ENCODE results near the gene RNF144B. TPM values are rescaled to one million over a fixed set of nuclear protein-coding genes. Genes with fewer than 3 reads are reported as not detected.

RNF144B gene
- total RNA-seq, 1 donor from 2014 or later, result 15.1 TPM

DNA sequence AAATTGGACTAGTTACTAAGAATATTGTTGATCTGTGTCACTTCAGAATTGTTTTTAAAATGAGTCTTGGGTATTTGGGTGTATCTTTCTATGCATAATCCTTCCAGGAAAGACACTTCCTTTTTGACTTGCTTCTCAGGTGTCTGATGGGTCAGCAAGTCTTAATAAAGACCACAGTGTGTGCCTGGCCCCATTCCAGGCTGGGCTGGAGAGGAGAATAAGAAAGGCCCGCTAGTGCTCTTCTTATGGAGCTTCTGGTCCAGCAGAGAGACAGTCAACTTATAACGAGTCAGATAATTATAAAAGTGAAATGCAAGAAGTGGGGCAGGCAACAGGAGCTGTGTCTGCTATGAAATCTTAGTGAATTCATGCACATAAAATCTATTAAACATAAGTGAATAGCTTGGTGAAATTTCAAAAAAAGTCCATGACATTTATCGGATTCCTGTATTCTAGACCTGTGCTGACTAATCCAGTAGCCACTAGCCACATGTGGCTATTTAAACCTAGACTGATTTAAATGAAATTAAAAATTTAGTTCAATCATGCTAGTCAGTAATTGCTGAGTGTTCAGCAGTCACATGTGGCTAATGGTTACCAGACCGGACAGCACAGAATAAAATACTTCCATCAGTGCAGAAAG is 42.6 kb downstream of the RNF144B start:
- Histone ChIP-seq H3K4me1 (ENCODE audit: control insufficient read depth in 3 of 3, insufficient read depth in 3 of 3, low read length in 3 of 3) (peaks cover 36 to 47% (median 36%) of the 10 kb centered on the region in 3 donors), H3K4me3 (ENCODE audit: low read length in 3 of 3) (no peak overlapping the region), H3K27me3 (ENCODE audit: control insufficient read depth in 3 of 3, insufficient read depth in 3 of 3, low read length in 3 of 3) (no peaks in the 10 kb centered on the region), H3K9me3 (ENCODE audit: control insufficient read depth in 3 of 3, low read length in 3 of 3) (no peaks in the 10 kb centered on the region), H3K36me3 (ENCODE audit: control insufficient read depth in 3 of 3, insufficient read depth in 3 of 3, low read length in 3 of 3) (peaks cover 4 to 8% (median 6%) of the 10 kb centered on the region in 3 donors), H3K9ac (ENCODE audit: low read depth in 1 of 3, low read length in 3 of 3) (no peak overlapping the region), H3K27ac (ENCODE audit: low read depth, low read length) (peak overlapping the region; percentile 7)

DNA sequence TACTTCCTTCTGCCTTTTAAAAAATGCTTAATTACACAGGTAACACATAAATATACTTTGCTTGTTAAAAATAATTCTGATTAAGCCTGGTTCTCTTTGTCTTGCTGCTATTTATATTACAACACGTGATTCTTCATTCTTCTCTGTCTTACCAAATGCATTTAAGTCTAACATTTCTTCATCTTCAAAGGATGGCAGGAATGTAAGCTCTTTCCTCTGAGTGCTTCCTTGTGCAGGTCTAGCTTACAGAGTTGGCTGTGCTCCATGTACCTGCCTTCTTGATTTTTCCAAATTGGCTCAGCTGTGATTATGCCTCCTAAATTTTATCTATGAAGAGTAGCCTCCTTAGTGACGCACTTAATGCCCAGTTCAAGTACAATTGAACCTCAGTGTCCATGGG is 44.4 kb downstream of the RNF144B start:
- no peaks in the 10 kb centered on the region for H3K9me3 ChIP-seq (ENCODE audit: control insufficient read depth in 3 of 3, low read length in 3 of 3)
- no peaks in the 10 kb centered on the region for H3K27me3 ChIP-seq (ENCODE audit: control insufficient read depth in 3 of 3, insufficient read depth in 3 of 3, low read length in 3 of 3)
- H3K9ac ChIP-seq (ENCODE audit: low read depth in 1 of 3, low read length in 3 of 3), result no peak overlapping the region
- peaks cover 27 to 39% (median 30%) of the 10 kb centered on the region in 3 donors for H3K4me1 ChIP-seq (ENCODE audit: control insufficient read depth in 3 of 3, insufficient read depth in 3 of 3, low read length in 3 of 3)
- H3K36me3 ChIP-seq (ENCODE audit: control insufficient read depth in 3 of 3, insufficient read depth in 3 of 3, low read length in 3 of 3), result peaks cover 4 to 8% (median 6%) of the 10 kb centered on the region in 3 donors
- no peak overlapping the region for H3K4me3 ChIP-seq (ENCODE audit: low read length in 3 of 3)
- H3K27ac ChIP-seq (ENCODE audit: low read depth, low read length), result peak overlapping the region; percentile 48

DNA sequence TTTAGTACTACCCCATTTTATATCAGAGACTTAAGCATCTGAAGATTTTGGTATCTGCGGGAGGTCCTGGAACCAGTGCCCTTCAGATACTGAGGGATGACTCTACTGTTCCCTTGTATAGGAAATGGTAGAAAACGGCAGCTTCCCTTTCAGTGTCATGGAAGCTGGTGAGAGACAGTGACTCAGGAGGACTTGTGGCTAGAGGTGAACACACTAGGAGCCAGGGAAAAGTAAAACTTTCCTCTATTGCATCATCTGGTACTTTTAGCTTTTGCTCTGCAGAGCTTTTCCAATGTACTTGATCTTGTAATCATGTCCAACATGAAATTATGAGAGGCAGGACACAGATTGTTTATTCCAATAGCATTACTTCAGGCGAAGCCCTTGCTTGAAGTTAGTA is 45.0 kb downstream of the RNF144B start:
- no peaks in the 10 kb centered on the region for H3K9me3 ChIP-seq (ENCODE audit: control insufficient read depth in 3 of 3, low read length in 3 of 3)
- peaks cover 4 to 8% (median 6%) of the 10 kb centered on the region in 3 donors for H3K36me3 ChIP-seq (ENCODE audit: control insufficient read depth in 3 of 3, insufficient read depth in 3 of 3, low read length in 3 of 3)
- H3K27ac ChIP-seq (ENCODE audit: low read depth, low read length), result peak overlapping the region; percentile 48
- H3K27me3 ChIP-seq (ENCODE audit: control insufficient read depth in 3 of 3, insufficient read depth in 3 of 3, low read length in 3 of 3), result no peaks in the 10 kb centered on the region
- no peak overlapping the region for H3K4me3 ChIP-seq (ENCODE audit: low read length in 3 of 3)
- H3K4me1 ChIP-seq (ENCODE audit: control insufficient read depth in 3 of 3, insufficient read depth in 3 of 3, low read length in 3 of 3), result peaks cover 27 to 39% (median 27%) of the 10 kb centered on the region in 3 donors
- no peak overlapping the region for H3K9ac ChIP-seq (ENCODE audit: low read depth in 1 of 3, low read length in 3 of 3)

DNA sequence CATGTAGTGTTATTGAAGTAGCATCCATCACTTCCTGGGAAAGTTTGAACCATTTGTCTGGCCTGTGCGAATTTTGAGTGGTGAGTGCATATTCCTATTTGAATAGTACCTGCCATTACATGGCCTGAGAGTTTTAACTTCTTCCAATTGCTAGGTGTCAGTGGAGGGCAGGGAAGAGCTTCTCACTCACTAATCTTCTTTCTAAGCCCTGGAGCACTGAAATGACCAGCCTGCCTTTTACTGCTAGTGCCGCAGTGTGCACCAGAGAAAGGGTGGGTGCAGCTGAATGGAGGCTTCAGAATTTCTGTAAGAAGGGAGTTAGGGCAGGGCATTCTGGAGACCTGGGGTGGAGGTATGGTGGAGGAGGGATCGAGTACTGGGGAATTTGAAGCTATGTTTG is 45.5 kb downstream of the RNF144B start:
- no peak overlapping the region for H3K9ac ChIP-seq (ENCODE audit: low read depth in 1 of 3, low read length in 3 of 3)
- peak overlapping the region; percentile 48 for H3K27ac ChIP-seq (ENCODE audit: low read depth, low read length)
- no peaks in the 10 kb centered on the region for H3K27me3 ChIP-seq (ENCODE audit: control insufficient read depth in 3 of 3, insufficient read depth in 3 of 3, low read length in 3 of 3)
- peak overlapping the region in 1 of 3 donors; percentile 2 for H3K4me3 ChIP-seq (ENCODE audit: low read length in 3 of 3)
- no peaks in the 10 kb centered on the region for H3K9me3 ChIP-seq (ENCODE audit: control insufficient read depth in 3 of 3, low read length in 3 of 3)
- H3K4me1 ChIP-seq (ENCODE audit: control insufficient read depth in 3 of 3, insufficient read depth in 3 of 3, low read length in 3 of 3), result peaks cover 27 to 39% (median 27%) of the 10 kb centered on the region in 3 donors
- H3K36me3 ChIP-seq (ENCODE audit: control insufficient read depth in 3 of 3, insufficient read depth in 3 of 3, low read length in 3 of 3), result peaks cover 4 to 8% (median 6%) of the 10 kb centered on the region in 3 donors

DNA sequence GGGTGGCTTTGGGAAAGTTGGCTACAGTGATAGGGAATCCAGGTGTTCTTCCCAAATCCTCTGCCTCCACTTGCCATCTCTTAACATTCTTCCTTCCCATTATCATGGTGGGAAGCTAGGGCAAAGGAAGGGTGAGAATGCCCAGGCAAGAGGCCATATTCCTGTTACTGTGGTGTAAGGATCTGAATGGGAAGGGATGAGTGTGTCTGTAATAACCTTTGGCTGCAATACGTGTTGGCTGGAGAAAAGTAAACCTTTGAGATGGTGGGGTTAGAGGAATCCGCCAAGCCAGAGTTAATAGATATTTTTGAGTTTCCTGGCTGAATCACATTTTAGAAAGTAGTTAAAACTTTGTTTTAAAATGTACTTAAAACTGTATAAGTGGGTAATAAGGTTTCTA is 45.9 kb downstream of the RNF144B start:
- Histone ChIP-seq H3K4me3 (ENCODE audit: low read length in 3 of 3) (peak overlapping the region in 1 of 3 donors; percentile 2), H3K27me3 (ENCODE audit: control insufficient read depth in 3 of 3, insufficient read depth in 3 of 3, low read length in 3 of 3) (no peaks in the 10 kb centered on the region), H3K27ac (ENCODE audit: low read depth, low read length) (peak overlapping the region; percentile 48), H3K36me3 (ENCODE audit: control insufficient read depth in 3 of 3, insufficient read depth in 3 of 3, low read length in 3 of 3) (peaks cover 4 to 8% (median 6%) of the 10 kb centered on the region in 3 donors), H3K9ac (ENCODE audit: low read depth in 1 of 3, low read length in 3 of 3) (no peak overlapping the region), H3K4me1 (ENCODE audit: control insufficient read depth in 3 of 3, insufficient read depth in 3 of 3, low read length in 3 of 3) (peaks cover 27 to 39% (median 27%) of the 10 kb centered on the region in 3 donors), H3K9me3 (ENCODE audit: control insufficient read depth in 3 of 3, low read length in 3 of 3) (no peaks in the 10 kb centered on the region)

DNA sequence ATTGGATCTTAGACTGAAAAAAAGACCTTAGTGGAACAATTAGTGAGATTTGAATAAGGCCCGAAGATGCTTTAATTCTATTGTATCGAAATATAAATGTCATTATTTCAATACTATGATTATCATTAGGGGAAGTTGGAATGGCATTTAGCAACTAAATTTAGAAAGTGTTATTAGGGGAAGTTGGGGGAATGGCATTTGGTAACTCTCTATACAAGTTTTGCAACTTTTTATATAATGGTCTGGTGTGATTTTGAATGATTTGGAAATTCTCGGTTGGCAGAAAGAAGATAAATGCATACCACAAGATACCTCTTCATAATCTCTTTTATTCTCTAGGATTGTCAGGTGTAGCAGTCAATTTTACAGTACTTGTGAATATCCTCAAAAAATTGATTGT is 49.2 kb downstream of the RNF144B start:
- Histone ChIP-seq H3K4me3 (ENCODE audit: low read length in 3 of 3) (no peak overlapping the region), H3K9ac (ENCODE audit: low read depth in 1 of 3, low read length in 3 of 3) (no peak overlapping the region), H3K27me3 (ENCODE audit: control insufficient read depth in 3 of 3, insufficient read depth in 3 of 3, low read length in 3 of 3) (no peaks in the 10 kb centered on the region), H3K36me3 (ENCODE audit: control insufficient read depth in 3 of 3, insufficient read depth in 3 of 3, low read length in 3 of 3) (peaks cover 0 to 4% (median 0%) of the 10 kb centered on the region in 3 donors), H3K9me3 (ENCODE audit: control insufficient read depth in 3 of 3, low read length in 3 of 3) (no peaks in the 10 kb centered on the region), H3K27ac (ENCODE audit: low read depth, low read length) (no peak overlapping the region), H3K4me1 (ENCODE audit: control insufficient read depth in 3 of 3, insufficient read depth in 3 of 3, low read length in 3 of 3) (peaks cover 18 to 31% (median 23%) of the 10 kb centered on the region in 3 donors)

DNA sequence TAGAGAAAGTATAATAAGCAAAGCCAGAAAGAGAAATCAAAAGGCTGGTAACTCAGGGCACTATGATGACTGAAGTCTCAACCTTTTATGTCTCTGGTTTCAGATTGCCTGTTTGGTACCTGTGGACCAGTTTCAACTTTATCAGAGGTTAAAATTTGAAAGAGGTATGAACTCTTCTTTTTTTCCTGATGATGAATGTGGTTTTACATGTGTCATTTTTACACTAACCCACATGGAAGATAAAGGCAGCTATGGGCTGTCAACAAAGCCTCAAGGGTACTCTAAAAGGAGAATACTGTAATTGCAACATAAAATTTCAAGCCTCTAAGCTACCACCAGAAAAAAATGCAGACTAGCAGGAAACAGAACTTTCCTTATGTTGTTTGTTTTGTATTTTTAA is 52.4 kb downstream of the RNF144B start:
- H3K9ac ChIP-seq (ENCODE audit: low read depth in 1 of 3, low read length in 3 of 3), result no peak overlapping the region
- H3K27ac ChIP-seq (ENCODE audit: low read depth, low read length), result peak overlapping the region; percentile 5
- no peaks in the 10 kb centered on the region for H3K9me3 ChIP-seq (ENCODE audit: control insufficient read depth in 3 of 3, low read length in 3 of 3)
- H3K4me1 ChIP-seq (ENCODE audit: control insufficient read depth in 3 of 3, insufficient read depth in 3 of 3, low read length in 3 of 3), result peaks cover 5 to 11% (median 10%) of the 10 kb centered on the region in 3 donors
- peaks cover 0 to 2% (median 0%) of the 10 kb centered on the region in 3 donors for H3K36me3 ChIP-seq (ENCODE audit: control insufficient read depth in 3 of 3, insufficient read depth in 3 of 3, low read length in 3 of 3)
- no peak overlapping the region for H3K4me3 ChIP-seq (ENCODE audit: low read length in 3 of 3)
- no peaks in the 10 kb centered on the region for H3K27me3 ChIP-seq (ENCODE audit: control insufficient read depth in 3 of 3, insufficient read depth in 3 of 3, low read length in 3 of 3)

DNA sequence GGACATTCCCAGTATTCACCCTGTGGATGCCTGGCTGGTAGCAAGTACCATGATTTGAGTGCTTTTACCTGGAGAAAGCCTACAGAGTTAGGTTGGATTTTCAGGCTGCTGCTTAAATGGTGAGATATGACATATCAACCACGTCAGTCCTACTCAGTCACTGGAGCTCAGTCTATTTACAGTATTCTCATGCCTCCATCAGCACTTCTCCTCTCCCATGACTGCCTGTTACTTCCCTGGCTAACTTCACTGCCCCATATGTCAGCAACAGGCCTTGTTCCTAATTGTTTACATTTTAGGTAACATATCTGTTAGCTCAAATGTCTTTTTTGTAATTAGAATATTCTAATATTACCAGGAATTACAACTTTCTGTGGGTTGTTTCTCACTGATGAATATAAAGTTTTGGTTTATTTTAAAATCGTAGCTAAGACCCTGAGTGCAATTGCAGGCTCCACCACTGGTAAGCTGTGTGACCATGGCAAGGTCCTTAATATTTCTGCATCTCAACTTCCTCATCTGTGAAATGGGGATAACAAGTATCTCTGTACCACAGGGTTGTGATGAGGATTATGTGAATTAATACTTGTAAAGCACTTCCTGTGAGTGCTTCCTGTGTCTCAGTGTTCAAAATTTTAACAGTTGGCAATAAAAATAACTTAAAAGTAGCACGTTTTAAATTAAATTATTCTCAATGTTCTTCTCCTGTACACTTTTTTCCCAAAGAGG is 54.3 kb downstream of the RNF144B start:
- peaks cover 13 to 17% (median 16%) of the 10 kb centered on the region in 3 donors for H3K4me1 ChIP-seq (ENCODE audit: control insufficient read depth in 3 of 3, insufficient read depth in 3 of 3, low read length in 3 of 3)

DNA sequence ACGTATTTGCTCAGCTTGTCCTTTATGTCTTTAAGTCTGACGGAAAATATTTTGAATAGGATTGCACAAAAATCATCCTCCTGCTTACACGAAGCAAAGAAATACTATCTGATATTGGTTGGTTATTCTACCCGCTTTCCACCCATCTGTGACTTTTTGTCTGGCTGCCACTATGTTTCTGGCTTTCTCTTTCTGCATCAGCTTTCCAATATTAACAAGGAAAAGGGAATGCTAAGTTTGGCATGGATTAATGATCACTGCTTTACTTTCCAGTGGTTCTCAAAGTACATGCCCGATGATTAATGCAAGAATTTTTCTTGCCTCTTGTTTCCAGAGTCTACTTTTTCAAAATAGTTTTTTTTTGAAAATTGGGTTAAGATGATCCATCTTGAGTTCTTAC is 57.0 kb downstream of the RNF144B start:
- Histone ChIP-seq H3K36me3 (ENCODE audit: control insufficient read depth in 3 of 3, insufficient read depth in 3 of 3, low read length in 3 of 3) (peaks cover 0 to 2% (median 0%) of the 10 kb centered on the region in 3 donors), H3K4me1 (ENCODE audit: control insufficient read depth in 3 of 3, insufficient read depth in 3 of 3, low read length in 3 of 3) (peaks cover 27 to 39% (median 35%) of the 10 kb centered on the region in 3 donors), H3K27ac (ENCODE audit: low read depth, low read length) (no peak overlapping the region)

More for the DNA sequence above, 54.3 kb downstream of the RNF144B start:
- H3K27ac ChIP-seq (ENCODE audit: low read depth, low read length), result no peak overlapping the region
- H3K27me3 ChIP-seq (ENCODE audit: control insufficient read depth in 3 of 3, insufficient read depth in 3 of 3, low read length in 3 of 3), result no peaks in the 10 kb centered on the region
- no peaks in the 10 kb centered on the region for H3K9me3 ChIP-seq (ENCODE audit: control insufficient read depth in 3 of 3, low read length in 3 of 3)
- H3K36me3 ChIP-seq (ENCODE audit: control insufficient read depth in 3 of 3, insufficient read depth in 3 of 3, low read length in 3 of 3), result peaks cover 0 to 2% (median 0%) of the 10 kb centered on the region in 3 donors
- no peak overlapping the region for H3K9ac ChIP-seq (ENCODE audit: low read depth in 1 of 3, low read length in 3 of 3)
- H3K4me3 ChIP-seq (ENCODE audit: low read length in 3 of 3), result no peak overlapping the region

DNA sequence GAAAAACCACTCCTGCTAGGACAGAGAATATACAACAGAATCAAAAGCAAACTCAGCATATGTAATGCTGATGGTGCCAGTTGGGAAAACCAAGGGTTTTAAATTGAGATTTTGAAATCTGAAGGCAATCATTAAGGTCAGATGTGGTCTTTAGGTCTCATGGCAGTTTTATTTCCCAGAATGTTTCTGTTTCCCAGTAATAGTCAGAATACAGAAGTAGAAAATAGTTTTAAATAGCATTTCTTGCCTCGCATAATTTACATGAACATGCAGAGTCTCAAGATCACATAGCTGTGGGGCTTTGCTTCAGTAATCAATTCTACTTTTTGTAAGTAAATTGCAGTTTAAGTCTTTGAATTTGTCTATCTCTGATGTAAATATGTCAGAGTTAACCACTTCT is 58.1 kb downstream of the RNF144B start:
- H3K4me1 ChIP-seq (ENCODE audit: control insufficient read depth in 3 of 3, insufficient read depth in 3 of 3, low read length in 3 of 3), result peaks cover 29 to 43% (median 32%) of the 10 kb centered on the region in 3 donors
- H3K9ac ChIP-seq (ENCODE audit: low read depth in 1 of 3, low read length in 3 of 3), result no peak overlapping the region
- H3K27me3 ChIP-seq (ENCODE audit: control insufficient read depth in 3 of 3, insufficient read depth in 3 of 3, low read length in 3 of 3), result no peaks in the 10 kb centered on the region
- H3K27ac ChIP-seq (ENCODE audit: low read depth, low read length), result no peak overlapping the region
- H3K9me3 ChIP-seq (ENCODE audit: control insufficient read depth in 3 of 3, low read length in 3 of 3), result no peaks in the 10 kb centered on the region
- H3K4me3 ChIP-seq (ENCODE audit: low read length in 3 of 3), result no peak overlapping the region
- peaks cover 0 to 2% (median 0%) of the 10 kb centered on the region in 3 donors for H3K36me3 ChIP-seq (ENCODE audit: control insufficient read depth in 3 of 3, insufficient read depth in 3 of 3, low read length in 3 of 3)

More for the DNA sequence above, 57.0 kb downstream of the RNF144B start:
- Histone ChIP-seq H3K9ac (ENCODE audit: low read depth in 1 of 3, low read length in 3 of 3) (no peak overlapping the region), H3K9me3 (ENCODE audit: control insufficient read depth in 3 of 3, low read length in 3 of 3) (no peaks in the 10 kb centered on the region), H3K27me3 (ENCODE audit: control insufficient read depth in 3 of 3, insufficient read depth in 3 of 3, low read length in 3 of 3) (no peaks in the 10 kb centered on the region), H3K4me3 (ENCODE audit: low read length in 3 of 3) (peak overlapping the region in 1 of 3 donors; percentile 50)
